Brain microvascular endothelial cell (primary cell): ENCODE results near the gene BRCC3.

Experiments
- DNase-seq: peaks from one replicate; pipeline ENCODE4 v3.0.0-alpha.2; 2020
- H3K27ac ChIP-seq: fragments of 250-450 bp; sonication (Bioruptor Pico); 2 replicates; pipeline ENCODE4 v1.5.1; 2020; ENCODE audit warnings: mild to moderate bottlenecking, moderate library complexity
- H3K27me3 ChIP-seq: fragments of 250-450 bp; sonication (Bioruptor Pico); replicated peaks from 2 replicates; pipeline ENCODE4 v1.5.1; 2020; ENCODE audit warnings: mild to moderate bottlenecking
- H3K36me3 ChIP-seq: fragments of 250-450 bp; sonication (Bioruptor Pico); replicated peaks from 2 replicates; pipeline ENCODE4 v1.5.1; 2020; ENCODE audit warnings: mild to moderate bottlenecking
- H3K4me3 ChIP-seq: 2 replicates; pipeline ENCODE4 v1.5.1; 2011; ENCODE audit warnings: low read depth, mild to moderate bottlenecking, control low read depth, low read length, moderate library complexity
- CTCF ChIP-seq: IDR thresholded peaks from 2 replicates; pipeline ENCODE4 v1.5.1; 2011; ENCODE audit warnings: low read depth, mild to moderate bottlenecking, moderate library complexity, low read length, control low read depth, inconsistent platforms; ENCODE audit errors: missing control alignments
- in situ Hi-C: cut with HindIII; loops from 2 replicates; pipeline ENCODE4 v1.10.0; 2017; ENCODE audit warnings: low sequenced_read_pairs, low pct_ligation_motif_present

The BRCC3 gene

GRCh38 chrX:155071694-155072280 is 479 bp downstream of the BRCC3 start:
- peak overlapping the region; percentile 75 for H3K4me3 ChIP-seq
- no peaks in the 10 kb centered on the region for H3K27me3 ChIP-seq
- in situ Hi-C loops, result no loop called here
- peak overlapping the region; percentile 17 for H3K27ac ChIP-seq
- DNase-seq, result no peak
- no peaks in the 10 kb centered on the region for H3K36me3 ChIP-seq
- TF ChIP-seq CTCF, result no peak

- Histone ChIP-seq H3K27ac (no peak overlapping the region), H3K36me3 (no peaks in the 10 kb centered on the region), H3K4me3 (no peak overlapping the region), H3K27me3 (no peaks in the 10 kb centered on the region)
- TF ChIP-seq CTCF, result peak; percentile 69
- no peak for DNase-seq
- in situ Hi-C loops, result no loop called here
These were observed 15.0 kb downstream of the BRCC3 start for GRCh38 chrX:155086202-155086840.

GRCh38 chrX:155086961-155087735 is 15.8 kb downstream of the BRCC3 start:
- no peak for TF ChIP-seq CTCF
- no peak overlapping the region for H3K27ac ChIP-seq
- H3K36me3 ChIP-seq, result no peaks in the 10 kb centered on the region
- no peaks in the 10 kb centered on the region for H3K27me3 ChIP-seq
- in situ Hi-C loops, result no loop called here
- no peak for DNase-seq
- no peak overlapping the region for H3K4me3 ChIP-seq

- in situ Hi-C loops, result no loop called here
- Histone ChIP-seq H3K4me3 (no peak overlapping the region), H3K27ac (no peak overlapping the region), H3K36me3 (no peaks in the 10 kb centered on the region), H3K27me3 (no peaks in the 10 kb centered on the region)
- peak; percentile 63 for TF ChIP-seq CTCF
- DNase-seq, result peak; percentile 6
These were observed 23.3 kb downstream of the BRCC3 start for GRCh38 chrX:155094468-155095061.

GRCh38 chrX:155105919-155106318 is 34.6 kb downstream of the BRCC3 start:
- H3K27ac ChIP-seq, result no peak overlapping the region
- no peaks in the 10 kb centered on the region for H3K27me3 ChIP-seq
- TF ChIP-seq CTCF, result no peak
- no peaks in the 10 kb centered on the region for H3K36me3 ChIP-seq
- in situ Hi-C loops, result no loop called here
- no peak overlapping the region for H3K4me3 ChIP-seq
- DNase-seq, result no peak
